ENCODE measurements around the gene AKAP11. TPM values are rescaled to one million over a fixed set of nuclear protein-coding genes. Genes with fewer than 3 reads are reported as not detected.

Gene AKAP11
- total RNA-seq, 5 donors from 2014 or later (not counting 1 experiment from before 2014, with no cell fraction given), result 29.1 to 31.6 (median 30.0) TPM

- Histone ChIP-seq H3K27me3 (replicated peaks in 1 of 2; ENCODE audit: control insufficient read depth in 2 of 2, extremely low read depth in 1 of 2, insufficient read depth in 2 of 2, low read length in 1 of 2) (no peaks in the 10 kb centered on the region), H3K4me1 (ENCODE audit: control insufficient read depth in 1 of 2, extremely low read depth in 1 of 2, insufficient read depth in 2 of 2, low read length in 2 of 2) (peaks cover 18 to 19% of the 10 kb centered on the region in 2 experiments), H3K4me3 (ENCODE audit: control insufficient read depth in 1 of 2, extremely low read depth in 1 of 2, low read length in 1 of 2) (no peak overlapping the region), H3K36me3 (ENCODE audit: control insufficient read depth in 2 of 2, extremely low read depth in 1 of 2, insufficient read depth in 1 of 2, low read length in 1 of 2) (no peaks in the 10 kb centered on the region), H3K27ac (ENCODE audit: low read length) (no peak overlapping the region), H3K9me3 (no peaks in the 10 kb centered on the region)
- DNase-seq (no peak), ATAC-seq (replicated peaks in 1 of 4) (no peak)
- Mint-ChIP-seq H3K27ac (no peak overlapping the region), H3K4me3 (no peak overlapping the region), H3K9me3 (no peaks in the 10 kb centered on the region), H3K36me3 (no peaks in the 10 kb centered on the region), H3K4me1 (peaks cover 23 to 31% (median 25%) of the 10 kb centered on the region in 3 donors), H3K27me3 (no peaks in the 10 kb centered on the region)
- WGBS (ENCODE audit: insufficient coverage), result 100% methylated on average over 2 of the region's 8 CpGs
- POLR2A ChIA-PET, result no interaction called here
- CTCF ChIA-PET, result interaction anchor here in 1 of 2 donors (1.0 kb wide), 1 partner anchor 16 kb away, joined by 3 read pairs; no protein-coding TSS in a partner anchor
Measured at GRCh38 chr13:42360046-42360574, 88.2 kb downstream of the AKAP11 start.

- CTCF ChIA-PET, result no interaction called here
- no CpG with 5 or more reads among the region's 6 CpGs for WGBS (ENCODE audit: insufficient coverage)
- no peak for DNase-seq
Measured at GRCh38 chr13:42361701-42362100, 89.7 kb downstream of the AKAP11 start.

GRCh38 chr13:42363941-42364612 is 92.1 kb downstream of the AKAP11 start:
- no peaks in the 10 kb centered on the region for H3K27me3 ChIP-seq (replicated peaks in 1 of 2; ENCODE audit: control insufficient read depth in 2 of 2, extremely low read depth in 1 of 2, insufficient read depth in 2 of 2, low read length in 1 of 2)
- Mint-ChIP-seq H3K27ac (no peak overlapping the region), H3K4me3 (no peak overlapping the region), H3K36me3 (no peaks in the 10 kb centered on the region), H3K27me3 (no peaks in the 10 kb centered on the region), H3K4me1 (peaks cover 12 to 19% (median 15%) of the 10 kb centered on the region in 3 donors), H3K9me3 (no peaks in the 10 kb centered on the region)
- DNase-seq (no peak), ATAC-seq (replicated peaks in 1 of 4) (no peak)
- POLR2A ChIA-PET, result no interaction called here
- H3K4me1 ChIP-seq (ENCODE audit: control insufficient read depth in 1 of 2, extremely low read depth in 1 of 2, insufficient read depth in 2 of 2, low read length in 2 of 2), result peaks cover under 1 to 10% of the 10 kb centered on the region in 2 experiments
- 88% methylated on average over 2 of the region's 3 CpGs for WGBS (ENCODE audit: insufficient coverage)
- H3K27ac ChIP-seq (ENCODE audit: low read length), result no peak overlapping the region
- CTCF ChIA-PET, result interaction anchor here in 1 of 2 donors (1.5 kb wide), 1 partner anchor 9 kb away, joined by 3 read pairs; no protein-coding TSS in a partner anchor
- no peak overlapping the region for H3K4me3 ChIP-seq (ENCODE audit: control insufficient read depth in 1 of 2, extremely low read depth in 1 of 2, low read length in 1 of 2)
- no peaks in the 10 kb centered on the region for H3K36me3 ChIP-seq (ENCODE audit: control insufficient read depth in 2 of 2, extremely low read depth in 1 of 2, insufficient read depth in 1 of 2, low read length in 1 of 2)
- H3K9me3 ChIP-seq, result no peaks in the 10 kb centered on the region

More at GRCh38 chr13:42361701-42362100, 89.7 kb downstream of the AKAP11 start:
- H3K27ac Mint-ChIP-seq, result no peak overlapping the region
- ATAC-seq (replicated peaks in 1 of 4), result no peak
- Histone ChIP-seq H3K4me1 (ENCODE audit: control insufficient read depth in 1 of 2, extremely low read depth in 1 of 2, insufficient read depth in 2 of 2, low read length in 2 of 2) (peaks cover 2 to 6% of the 10 kb centered on the region in 2 experiments), H3K27me3 (replicated peaks in 1 of 2; ENCODE audit: control insufficient read depth in 2 of 2, extremely low read depth in 1 of 2, insufficient read depth in 2 of 2, low read length in 1 of 2) (no peaks in the 10 kb centered on the region), H3K9me3 (no peaks in the 10 kb centered on the region), H3K4me3 (ENCODE audit: control insufficient read depth in 1 of 2, extremely low read depth in 1 of 2, low read length in 1 of 2) (no peak overlapping the region), H3K27ac (ENCODE audit: low read length) (no peak overlapping the region), H3K36me3 (ENCODE audit: control insufficient read depth in 2 of 2, extremely low read depth in 1 of 2, insufficient read depth in 1 of 2, low read length in 1 of 2) (no peaks in the 10 kb centered on the region)
- H3K9me3 Mint-ChIP-seq, result no peaks in the 10 kb centered on the region
- POLR2A ChIA-PET, result interaction anchor here in 1 of 2 donors (0.6 kb wide), 1 partner anchor 1371 kb away, joined by 3 read pairs; no protein-coding TSS in a partner anchor
- no peaks in the 10 kb centered on the region for H3K36me3 Mint-ChIP-seq
- H3K4me1 Mint-ChIP-seq, result peaks cover 8 to 16% (median 13%) of the 10 kb centered on the region in 3 donors
- no peak overlapping the region for H3K4me3 Mint-ChIP-seq
- no peaks in the 10 kb centered on the region for H3K27me3 Mint-ChIP-seq

DNA sequence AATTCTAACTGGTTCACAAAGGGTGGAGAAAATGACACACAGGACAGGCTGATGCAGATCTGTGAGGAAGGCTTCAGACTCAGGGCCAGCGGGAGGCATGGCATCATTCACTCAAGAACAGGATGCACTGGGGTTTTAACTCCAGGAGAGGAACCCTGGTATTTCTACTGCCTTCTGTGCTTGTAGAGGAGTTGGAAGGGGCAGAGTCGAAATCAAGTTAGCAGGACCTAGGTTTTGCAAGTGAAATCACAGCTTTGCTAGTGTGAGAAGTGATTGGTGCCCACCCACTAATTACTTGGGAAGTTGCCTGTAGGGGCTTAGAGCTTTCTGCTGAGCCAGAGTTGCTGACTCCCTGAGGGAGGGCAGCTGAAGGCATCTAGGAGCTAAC is 92.7 kb downstream of the AKAP11 start:
- ChIA-PET CTCF (no interaction called here), POLR2A (interaction anchor here in 1 of 2 donors (0.5 kb wide), 1 partner anchor 20 kb away, joined by 4 read pairs; no protein-coding TSS in a partner anchor)
- Histone ChIP-seq H3K4me3 (ENCODE audit: control insufficient read depth in 1 of 2, extremely low read depth in 1 of 2, low read length in 1 of 2) (no peak overlapping the region), H3K4me1 (ENCODE audit: control insufficient read depth in 1 of 2, extremely low read depth in 1 of 2, insufficient read depth in 2 of 2, low read length in 2 of 2) (peaks cover 4 to 15% of the 10 kb centered on the region in 2 experiments), H3K27me3 (replicated peaks in 1 of 2; ENCODE audit: control insufficient read depth in 2 of 2, extremely low read depth in 1 of 2, insufficient read depth in 2 of 2, low read length in 1 of 2) (no peaks in the 10 kb centered on the region), H3K36me3 (ENCODE audit: control insufficient read depth in 2 of 2, extremely low read depth in 1 of 2, insufficient read depth in 1 of 2, low read length in 1 of 2) (no peaks in the 10 kb centered on the region), H3K27ac (ENCODE audit: low read length) (no peak overlapping the region), H3K9me3 (no peaks in the 10 kb centered on the region)
- ATAC-seq (replicated peaks in 1 of 4), result no peak
- Mint-ChIP-seq H3K27me3 (no peaks in the 10 kb centered on the region), H3K27ac (no peak overlapping the region), H3K4me1 (peaks cover 16 to 24% (median 20%) of the 10 kb centered on the region in 3 donors), H3K4me3 (no peak overlapping the region), H3K36me3 (no peaks in the 10 kb centered on the region), H3K9me3 (no peaks in the 10 kb centered on the region)
- WGBS (ENCODE audit: insufficient coverage), result 63% methylated on average over 2 of the region's 2 CpGs
- no peak for DNase-seq

- peaks cover 15 to 23% (median 18%) of the 10 kb centered on the region in 3 donors for H3K4me1 Mint-ChIP-seq
Measured at GRCh38 chr13:42367831-42368230, 95.9 kb downstream of the AKAP11 start.

GRCh38 chr13:42369071-42369797 is 97.3 kb downstream of the AKAP11 start:
- ChIA-PET CTCF (interaction anchor here in 1 of 2 donors (0.9 kb wide), 1 partner anchor 9 kb away, joined by 3 read pairs; no protein-coding TSS in a partner anchor), POLR2A (interaction anchor here in 1 of 2 donors (0.6 kb wide), 1 partner anchor 83 kb away, joined by 3 read pairs; no protein-coding TSS in a partner anchor)
- WGBS (ENCODE audit: insufficient coverage), result 18% methylated on average over 1 of the region's 8 CpGs
- no peaks in the 10 kb centered on the region for H3K27me3 ChIP-seq (replicated peaks in 1 of 2; ENCODE audit: control insufficient read depth in 2 of 2, extremely low read depth in 1 of 2, insufficient read depth in 2 of 2, low read length in 1 of 2)
- no peaks in the 10 kb centered on the region for H3K36me3 Mint-ChIP-seq
- no peak overlapping the region for H3K4me3 ChIP-seq (ENCODE audit: control insufficient read depth in 1 of 2, extremely low read depth in 1 of 2, low read length in 1 of 2)
- no peak overlapping the region for H3K4me3 Mint-ChIP-seq
- H3K36me3 ChIP-seq (ENCODE audit: control insufficient read depth in 2 of 2, extremely low read depth in 1 of 2, insufficient read depth in 1 of 2, low read length in 1 of 2), result no peaks in the 10 kb centered on the region
- H3K9me3 ChIP-seq, result no peaks in the 10 kb centered on the region
- ATAC-seq (replicated peaks in 1 of 4) (peak in 3 of 4 experiments; percentile 47 to 73 (median 48)), DNase-seq (peak in 1 of 35 experiments; percentile 18)
- no peaks in the 10 kb centered on the region for H3K27me3 Mint-ChIP-seq
- H3K27ac Mint-ChIP-seq, result peak overlapping the region; percentile 2 to 25
- no peak overlapping the region for H3K27ac ChIP-seq (ENCODE audit: low read length)
- peaks cover 15 to 23% (median 18%) of the 10 kb centered on the region in 3 donors for H3K4me1 Mint-ChIP-seq
- H3K9me3 Mint-ChIP-seq, result no peaks in the 10 kb centered on the region
- H3K4me1 ChIP-seq (ENCODE audit: control insufficient read depth in 1 of 2, extremely low read depth in 1 of 2, insufficient read depth in 2 of 2, low read length in 2 of 2), result peaks cover 4 to 11% of the 10 kb centered on the region in 2 experiments

More at GRCh38 chr13:42367831-42368230, 95.9 kb downstream of the AKAP11 start:
- ChIA-PET POLR2A (no interaction called here), CTCF (interaction anchor here in 1 of 2 donors (0.6 kb wide), 1 partner anchor 67 kb away, joined by 4 read pairs; no protein-coding TSS in a partner anchor)
- no peak for ATAC-seq (replicated peaks in 1 of 4)
- no peak for DNase-seq
- Mint-ChIP-seq H3K27me3 (no peaks in the 10 kb centered on the region), H3K27ac (no peak overlapping the region), H3K36me3 (no peaks in the 10 kb centered on the region), H3K4me3 (no peak overlapping the region), H3K9me3 (no peaks in the 10 kb centered on the region)
- H3K9me3 ChIP-seq, result no peaks in the 10 kb centered on the region
- H3K4me3 ChIP-seq (ENCODE audit: control insufficient read depth in 1 of 2, extremely low read depth in 1 of 2, low read length in 1 of 2), result no peak overlapping the region
- no CpG with 5 or more reads among the region's 2 CpGs for WGBS (ENCODE audit: insufficient coverage)
- H3K27ac ChIP-seq (ENCODE audit: low read length), result no peak overlapping the region
- H3K27me3 ChIP-seq (replicated peaks in 1 of 2; ENCODE audit: control insufficient read depth in 2 of 2, extremely low read depth in 1 of 2, insufficient read depth in 2 of 2, low read length in 1 of 2), result no peaks in the 10 kb centered on the region
- no peaks in the 10 kb centered on the region for H3K36me3 ChIP-seq (ENCODE audit: control insufficient read depth in 2 of 2, extremely low read depth in 1 of 2, insufficient read depth in 1 of 2, low read length in 1 of 2)
- H3K4me1 ChIP-seq (ENCODE audit: control insufficient read depth in 1 of 2, extremely low read depth in 1 of 2, insufficient read depth in 2 of 2, low read length in 2 of 2), result peaks cover 4 to 11% of the 10 kb centered on the region in 2 experiments

All from T-cell (primary cell).